DND-41 (cell line): Measurements from ENCODE around the gene ZDHHC11.

ENCODE experiments used
- ATAC-seq: fragments of 200-7000 bp; cut with Tn5 transposase; 3 replicates; pipeline ENCODE4 v1.9.1; 2021; ENCODE audit warnings: low read depth; ENCODE audit not compliant: insufficient read depth
- DNase-seq: peaks from one replicate; pipeline ENCODE4 v3.0.0-alpha.2; 2020
- H2AFZ ChIP-seq: 2 replicates; pipeline ENCODE4 v1.6.0; 2012; ENCODE audit warnings: low read depth, low read length
- H3K27ac ChIP-seq: 2 replicates; pipeline ENCODE4 v1.5.1; 2012; ENCODE audit warnings: low read length, inconsistent platforms
- H3K27me3 ChIP-seq: fragments of 200-600 bp; sonication (generic); 2 replicates; pipeline ENCODE4 v1.6.0; 2012; ENCODE audit warnings: low read length, mild to moderate bottlenecking, inconsistent platforms; ENCODE audit not compliant: insufficient read depth, poor library complexity
- H3K36me3 ChIP-seq: 2 replicates; pipeline ENCODE4 v1.5.1; 2012; ENCODE audit warnings: low read length, inconsistent platforms; ENCODE audit not compliant: insufficient read depth
- H3K4me1 ChIP-seq: 2 replicates; pipeline ENCODE4 v1.5.1; 2012; ENCODE audit warnings: mild to moderate bottlenecking, low read length; ENCODE audit not compliant: insufficient read depth
- H3K4me2 ChIP-seq: 2 replicates; pipeline ENCODE4 v1.6.0; 2012; ENCODE audit warnings: mild to moderate bottlenecking, moderate library complexity, low read length, inconsistent platforms; ENCODE audit not compliant: insufficient read depth
- H3K4me3 ChIP-seq, 2 experiments: fragments of 200-600 bp in 1 of 2; shearing (Covaris generic) in 1 of 2; 2 replicates each; pipeline ENCODE4 v1.5.1; 2012 to 2016; ENCODE audit warnings: inconsistent platforms in 2 of 2, low read length in 2 of 2, mild to moderate bottlenecking in 2 of 2, low read depth in 1 of 2, moderate library complexity in 1 of 2
- H3K79me2 ChIP-seq: 2 replicates; pipeline ENCODE4 v1.6.0; 2012; ENCODE audit warnings: low read length, inconsistent platforms; ENCODE audit not compliant: insufficient read depth
- H3K9ac ChIP-seq: 2 replicates; pipeline ENCODE4 v1.6.0; 2012; ENCODE audit warnings: low read depth, mild to moderate bottlenecking, inconsistent platforms, low read length, moderate library complexity
- H3K9me3 ChIP-seq: 2 replicates; pipeline ENCODE4 v1.5.1; 2012; ENCODE audit warnings: low read length, moderate library complexity, mild to moderate bottlenecking, inconsistent platforms; ENCODE audit not compliant: insufficient read depth, severe bottlenecking
- H4K20me1 ChIP-seq: 2 replicates; pipeline ENCODE4 v1.6.0; 2012; ENCODE audit warnings: low read length; ENCODE audit not compliant: insufficient read depth
- EZH2 ChIP-seq: IDR thresholded peaks from 3 replicates; pipeline ENCODE4 v1.6.1; 2012; ENCODE audit warnings: borderline replicate concordance, low read depth, mild to moderate bottlenecking, moderate library complexity, low read length, inconsistent platforms; ENCODE audit not compliant: severe bottlenecking
- TF ChIP-seq, protein P1 (sequence below): IDR thresholded peaks from 2 replicates; pipeline ENCODE4 v1.5.1; 2012; ENCODE audit warnings: borderline replicate concordance, low read length, moderate library complexity, mild to moderate bottlenecking; ENCODE audit not compliant: poor library complexity, severe bottlenecking; ENCODE audit errors: extremely low read depth

The ZDHHC11 gene

DNA sequence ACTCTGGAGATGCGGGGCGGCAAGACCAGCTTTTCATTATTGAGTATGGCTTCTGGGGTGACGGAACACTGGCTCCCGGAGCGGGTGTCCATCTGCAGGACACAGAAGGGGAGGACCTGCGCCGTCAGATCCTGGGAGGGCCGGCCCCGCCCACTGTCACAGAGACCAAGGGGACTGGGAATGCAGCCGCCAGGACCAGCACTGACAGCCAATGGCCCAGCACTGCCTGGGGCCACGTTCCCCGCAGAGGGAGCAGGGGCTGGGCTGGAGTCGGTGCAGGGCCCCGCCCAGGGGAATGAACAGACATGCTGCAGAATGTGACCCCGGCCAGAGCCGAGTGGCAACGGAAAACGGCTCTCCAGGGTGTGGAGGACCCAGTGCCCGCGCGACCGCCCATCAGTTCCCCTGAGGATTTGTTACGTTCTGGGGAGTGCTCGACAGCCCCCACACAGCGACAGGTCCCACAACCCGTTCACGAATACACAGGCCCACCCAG, at the start of gene ZDHHC11:
TSS of gene ZDHHC11 (minus strand) at position 476 of the 496 bp plus-strand sequence. CDS start at position 92, 384 bp downstream.
- Histone ChIP-seq H2AFZ (no peak within 1 kb of the TSS), H3K4me3 (no peak within 1 kb of the TSS), H3K27ac (no peak within 1 kb of the TSS), H3K4me1 (no peaks in the 10 kb centered on the region), H3K9me3 (no peaks in the 10 kb centered on the region), H3K27me3 (no peaks in the 10 kb centered on the region), H4K20me1 (peaks cover 10% of the 10 kb centered on the region; the same call in 1 of the 2 replicates), H3K79me2 (no peaks in the 10 kb centered on the region), H3K36me3 (no peaks in the 10 kb centered on the region), H3K4me2 (no peak within 1 kb of the TSS), H3K9ac (no peak within 1 kb of the TSS)
- DNase-seq, result no peak
- TF ChIP-seq, protein P1, sequence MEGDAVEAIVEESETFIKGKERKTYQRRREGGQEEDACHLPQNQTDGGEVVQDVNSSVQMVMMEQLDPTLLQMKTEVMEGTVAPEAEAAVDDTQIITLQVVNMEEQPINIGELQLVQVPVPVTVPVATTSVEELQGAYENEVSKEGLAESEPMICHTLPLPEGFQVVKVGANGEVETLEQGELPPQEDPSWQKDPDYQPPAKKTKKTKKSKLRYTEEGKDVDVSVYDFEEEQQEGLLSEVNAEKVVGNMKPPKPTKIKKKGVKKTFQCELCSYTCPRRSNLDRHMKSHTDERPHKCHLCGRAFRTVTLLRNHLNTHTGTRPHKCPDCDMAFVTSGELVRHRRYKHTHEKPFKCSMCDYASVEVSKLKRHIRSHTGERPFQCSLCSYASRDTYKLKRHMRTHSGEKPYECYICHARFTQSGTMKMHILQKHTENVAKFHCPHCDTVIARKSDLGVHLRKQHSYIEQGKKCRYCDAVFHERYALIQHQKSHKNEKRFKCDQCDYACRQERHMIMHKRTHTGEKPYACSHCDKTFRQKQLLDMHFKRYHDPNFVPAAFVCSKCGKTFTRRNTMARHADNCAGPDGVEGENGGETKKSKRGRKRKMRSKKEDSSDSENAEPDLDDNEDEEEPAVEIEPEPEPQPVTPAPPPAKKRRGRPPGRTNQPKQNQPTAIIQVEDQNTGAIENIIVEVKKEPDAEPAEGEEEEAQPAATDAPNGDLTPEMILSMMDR, result no peak
- no peak for TF ChIP-seq EZH2
- no peak for ATAC-seq

DNA sequence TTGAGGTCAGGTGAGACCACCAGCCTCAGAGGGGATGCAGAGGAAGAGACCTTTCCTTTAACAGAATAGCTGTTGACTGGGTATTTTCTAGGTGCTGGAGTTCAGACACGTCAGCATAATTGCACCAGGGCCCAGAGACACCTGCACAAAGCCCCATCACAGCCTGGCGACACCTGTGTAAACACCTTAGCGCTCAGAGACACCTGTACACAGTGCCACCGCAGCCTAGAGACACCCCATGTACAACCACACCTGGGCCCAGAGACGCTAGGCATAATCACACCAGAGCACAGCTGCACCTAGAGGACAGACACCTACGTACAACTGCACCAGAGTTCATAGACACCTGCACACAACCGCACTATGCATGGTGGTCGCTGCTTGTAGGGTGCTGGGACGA, 42.9 kb upstream of the ZDHHC11 start:
- peak overlapping the region; percentile 92 for H3K9ac ChIP-seq
- H3K79me2 ChIP-seq, result peaks cover 78% of the 10 kb centered on the region
- peak overlapping the region; percentile 85 to 91 for H3K4me3 ChIP-seq
- no peaks in the 10 kb centered on the region for H3K27me3 ChIP-seq
- peaks cover 28% of the 10 kb centered on the region for H4K20me1 ChIP-seq
- ATAC-seq, result no peak
- peak overlapping the region; percentile 76; the same call in 1 of the 2 replicates for H2AFZ ChIP-seq
- TF ChIP-seq, protein P1, result no peak
- TF ChIP-seq EZH2, result no peak
- H3K4me2 ChIP-seq, result peak overlapping the region; percentile 99
- no peak for DNase-seq
- peaks cover 71% of the 10 kb centered on the region for H3K36me3 ChIP-seq
- H3K27ac ChIP-seq, result peak overlapping the region; percentile 84
- H3K9me3 ChIP-seq, result no peaks in the 10 kb centered on the region
- H3K4me1 ChIP-seq, result peaks cover 49% of the 10 kb centered on the region

- Histone ChIP-seq H3K4me1 (peaks cover 49% of the 10 kb centered on the region), H3K9ac (peak overlapping the region; percentile 92), H3K4me2 (peak overlapping the region; percentile 99), H3K4me3 (peak overlapping the region; percentile 85 to 91), H3K27ac (peak overlapping the region; percentile 84), H3K36me3 (peaks cover 77% of the 10 kb centered on the region), H3K79me2 (peaks cover 78% of the 10 kb centered on the region), H4K20me1 (peaks cover 30% of the 10 kb centered on the region), H2AFZ (peak overlapping the region; percentile 76), H3K9me3 (no peaks in the 10 kb centered on the region), H3K27me3 (no peaks in the 10 kb centered on the region)
- no peak for TF ChIP-seq EZH2
- TF ChIP-seq, protein P1, result no peak
- no peak for DNase-seq
- peak; percentile 30 for ATAC-seq
These were observed 42.3 kb upstream of the ZDHHC11 start for GRCh38 chr5:893137-893506.
